ENCODE measurements around the gene ELK3. TPM values are rescaled to one million over a fixed set of nuclear protein-coding genes. Genes with fewer than 3 reads are reported as not detected.

Gene ELK3
- total and polyA plus RNA-seq, 9 of the 15 experiments (the other 6 are each of a cell fraction or from before 2014, with no cell fraction given) = 1.5 to 5.5 (median 2.9) TPM

DNA sequence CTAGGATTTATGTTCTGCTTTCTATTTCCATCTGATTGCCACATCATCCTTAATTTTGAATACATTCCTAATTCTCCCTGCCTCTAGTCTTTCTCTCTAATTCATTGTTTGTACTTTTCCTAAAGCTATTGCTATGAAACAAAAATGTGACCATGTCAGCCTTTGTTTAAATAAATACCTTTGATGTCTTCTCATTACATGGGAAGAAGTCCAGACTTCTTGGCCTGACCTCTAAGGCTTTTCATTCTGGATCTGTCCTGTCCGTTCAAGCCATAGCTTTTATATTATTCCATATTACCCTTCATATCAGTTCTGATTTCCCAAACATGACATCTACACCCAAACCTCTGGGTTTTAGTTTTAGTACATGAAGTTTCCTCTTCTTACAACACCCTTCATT, 114.7 kb downstream of the ELK3 start (continued):
- TF ChIP-seq MYBL2 (IDR thresholded peaks at IDR 0.05; ENCODE audit: low read depth) (no peak), MYBL2 (CRISPR knock-in tag; IDR thresholded peaks at IDR 0.05; ENCODE audit: borderline replicate concordance) (no peak), MTA3 (IDR thresholded peaks at IDR 0.05; ENCODE audit: borderline replicate concordance) (no peak), ZSCAN29 (IDR thresholded peaks at IDR 0.05) (no peak), CBFB (CRISPR knock-in tag; IDR thresholded peaks at IDR 0.05) (no peak), RBFOX2 (IDR thresholded peaks at IDR 0.05; ENCODE audit: low read depth, low read length) (no peak), MECOM (CRISPR knock-in tag; IDR thresholded peaks at IDR 0.05) (no peak), EP300 (IDR thresholded peaks at IDR 0.05; ENCODE audit: low read length) (no peak), HMG20B (CRISPR knock-in tag; IDR thresholded peaks at IDR 0.05) (no peak), ATF7 (IDR thresholded peaks at IDR 0.05) (no peak), HNRNPL (IDR thresholded peaks at IDR 0.05; ENCODE audit: low read depth, low read length) (no peak), ZNF140 (CRISPR knock-in tag; IDR thresholded peaks at IDR 0.05) (no peak)

DNA sequence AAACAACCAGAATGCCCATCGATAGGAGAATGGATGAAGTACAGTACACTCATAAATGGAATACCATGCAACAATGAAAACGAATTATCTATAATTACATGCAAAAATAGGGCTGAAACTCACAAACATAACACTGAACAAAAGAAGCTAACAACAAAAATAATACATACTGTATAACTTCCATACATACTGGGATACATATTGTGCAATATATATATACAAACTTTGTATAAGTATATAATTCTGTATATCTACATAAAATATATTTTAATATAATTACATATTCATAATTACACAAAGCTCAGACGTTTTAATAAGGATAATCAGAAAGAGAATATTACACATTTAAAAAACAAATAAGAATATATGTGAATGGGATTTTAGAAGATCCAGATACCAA, 115.9 kb downstream of the ELK3 start:
- H3K79me2 ChIP-seq (ENCODE audit: control insufficient read depth, insufficient read depth, low read length) = peaks cover 30% of the 10 kb centered on the region
- CTCF ChIA-PET (ENCODE audit: low intra/inter-chr PET ratio) = interaction anchor here (0.7 kb wide), 1 partner anchor 9 kb away, joined by 3 read pairs; no protein-coding TSS in a partner anchor
- TF ChIP-seq MYBL2 (IDR thresholded peaks at IDR 0.05; ENCODE audit: low read depth) = no peak
- no peak for TF ChIP-seq MYBL2 (CRISPR knock-in tag; IDR thresholded peaks at IDR 0.05; ENCODE audit: borderline replicate concordance)
- TF ChIP-seq BHLHE40 (IDR thresholded peaks at IDR 0.05; ENCODE audit: low read length) = no peak
- no peak for TF ChIP-seq GABPB2 (CRISPR knock-in tag; conservative IDR thresholded peaks at IDR 0.05)
- TF ChIP-seq TRIM28 (IDR thresholded peaks at IDR 0.05) = no peak
- TF ChIP-seq SOX6 (IDR thresholded peaks at IDR 0.05) = no peak
- no peak for TF ChIP-seq CREM (IDR thresholded peaks at IDR 0.05; ENCODE audit: low read depth)
- no peak for TF ChIP-seq CBFA2T2 (conservative IDR thresholded peaks at IDR 0.05)
- TF ChIP-seq CEBPB (tag; IDR thresholded peaks at IDR 0.05) = peak; percentile 81
- TF ChIP-seq, protein P1, sequence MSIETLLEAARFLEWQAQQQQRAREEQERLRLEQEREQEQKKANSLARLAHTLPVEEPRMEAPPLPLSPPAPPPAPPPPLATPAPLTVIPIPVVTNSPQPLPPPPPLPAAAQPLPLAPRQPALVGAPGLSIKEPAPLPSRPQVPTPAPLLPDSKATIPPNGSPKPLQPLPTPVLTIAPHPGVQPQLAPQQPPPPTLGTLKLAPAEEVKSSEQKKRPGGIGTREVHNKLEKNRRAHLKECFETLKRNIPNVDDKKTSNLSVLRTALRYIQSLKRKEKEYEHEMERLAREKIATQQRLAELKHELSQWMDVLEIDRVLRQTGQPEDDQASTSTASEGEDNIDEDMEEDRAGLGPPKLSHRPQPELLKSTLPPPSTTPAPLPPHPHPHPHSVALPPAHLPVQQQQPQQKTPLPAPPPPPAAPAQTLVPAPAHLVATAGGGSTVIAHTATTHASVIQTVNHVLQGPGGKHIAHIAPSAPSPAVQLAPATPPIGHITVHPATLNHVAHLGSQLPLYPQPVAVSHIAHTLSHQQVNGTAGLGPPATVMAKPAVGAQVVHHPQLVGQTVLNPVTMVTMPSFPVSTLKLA (conservative IDR thresholded peaks at IDR 0.05) = no peak
- TF ChIP-seq, protein P2, sequence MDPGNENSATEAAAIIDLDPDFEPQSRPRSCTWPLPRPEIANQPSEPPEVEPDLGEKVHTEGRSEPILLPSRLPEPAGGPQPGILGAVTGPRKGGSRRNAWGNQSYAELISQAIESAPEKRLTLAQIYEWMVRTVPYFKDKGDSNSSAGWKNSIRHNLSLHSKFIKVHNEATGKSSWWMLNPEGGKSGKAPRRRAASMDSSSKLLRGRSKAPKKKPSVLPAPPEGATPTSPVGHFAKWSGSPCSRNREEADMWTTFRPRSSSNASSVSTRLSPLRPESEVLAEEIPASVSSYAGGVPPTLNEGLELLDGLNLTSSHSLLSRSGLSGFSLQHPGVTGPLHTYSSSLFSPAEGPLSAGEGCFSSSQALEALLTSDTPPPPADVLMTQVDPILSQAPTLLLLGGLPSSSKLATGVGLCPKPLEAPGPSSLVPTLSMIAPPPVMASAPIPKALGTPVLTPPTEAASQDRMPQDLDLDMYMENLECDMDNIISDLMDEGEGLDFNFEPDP (CRISPR knock-in tag; IDR thresholded peaks at IDR 0.05) = no peak

More for the DNA sequence above, 115.9 kb downstream of the ELK3 start:
- in situ Hi-C loops (cut with MboI) (no loop called here), intact Hi-C loops (cut with micrococcal nuclease) (loop anchor here (5.0 to 10.0 kb wide), 2 partner anchors 65 to 87 kb away; no protein-coding TSS in a partner anchor)
- ATAC-seq = no peak
- Histone ChIP-seq H3K27ac (ENCODE audit: extremely low read depth, low read depth, low read length) (no peak overlapping the region), H3K36me3 (ENCODE audit: control insufficient read depth, insufficient read depth, low read length) (peaks cover 24% of the 10 kb centered on the region; the same call in 2 of the 3 replicates), H3K9me1 (ENCODE audit: control insufficient read depth, insufficient read depth, low read length) (no peaks in the 10 kb centered on the region), H4K20me1 (replicated peaks; ENCODE audit: control insufficient read depth, insufficient read depth, low read length) (no peaks in the 10 kb centered on the region), H3K4me1 (replicated peaks in 1 of 2; ENCODE audit: control insufficient read depth in 2 of 2, insufficient read depth in 2 of 2, low read length in 2 of 2) (peaks cover 0 to 9% of the 10 kb centered on the region in 2 experiments; a peak in 4 of 5 replicates), H3K9me3 (replicated peaks; ENCODE audit: control insufficient read depth, insufficient read depth, low read depth, low read length) (no peaks in the 10 kb centered on the region), H3K4me3 (no peak overlapping the region), H2AFZ (ENCODE audit: low read depth, low read length) (no peak overlapping the region), H3K27me3 (ENCODE audit: control insufficient read depth in 2 of 2, insufficient read depth in 2 of 2, low read length in 2 of 2) (no peaks in the 10 kb centered on the region), H3K9ac (ENCODE audit: insufficient read depth in 1 of 2, low read depth in 2 of 2, low read length in 2 of 2) (no peak overlapping the region), H3K4me2 (ENCODE audit: insufficient read depth, low read length) (no peak overlapping the region)
- BruUV-seq (replicated peaks) = no TSS peak
- POLR2A ChIA-PET = no interaction called here
- WGBS (ENCODE audit: insufficient coverage, low coverage, missing lambda C conversion rate) = 74% methylated on average over 3 of the region's 3 CpGs
- no peak for FAIRE-seq
- no peak for DNase-seq (ENCODE audit: extremely low read depth in 1 of 4, low spot score in 3 of 4)
